Sigmoid colon (tissue), 7 donors: ENCODE results near the gene AFAP1. TPM values are rescaled to one million over a fixed set of nuclear protein-coding genes. Genes with fewer than 3 reads are reported as not detected.

Source experiments
- DNase-seq: peaks from one replicate; pipeline ENCODE4 v3.0.0-alpha.2; 2019
- H3K27ac ChIP-seq, 4 donors: fragments of 200-600 bp; sonication (generic); one replicate each; pipeline ENCODE4 v1.5.1; 2016 to 2019; ENCODE audit warnings: mild to moderate bottlenecking in 1 of 4
- H3K27me3 ChIP-seq, 3 donors: fragments of 200-600 bp; sonication (generic); one replicate each; pipeline ENCODE4 v1.5.1; 2019; ENCODE audit warnings: mild to moderate bottlenecking in 1 of 3
- H3K36me3 ChIP-seq, 4 donors: fragments of 200-600 bp; sonication (generic); one replicate each; pipeline ENCODE4 v1.5.1; 2016 to 2019
- H3K4me1 ChIP-seq, 4 donors: fragments of 200-600 bp; sonication (generic); one replicate each; pipeline ENCODE4 v1.5.1; 2017 to 2019
- H3K4me3 ChIP-seq, 4 donors: fragments of 200-600 bp; sonication (generic); one replicate each; pipeline ENCODE4 v1.5.1; 2017 to 2019; ENCODE audit warnings: mild to moderate bottlenecking in 2 of 4, moderate library complexity in 1 of 4
- H3K9me3 ChIP-seq, 4 donors: fragments of 200-600 bp in 3 of 4; sonication (generic) in 3 of 4; one replicate each; pipeline versions ENCODE4 v1.5.1 to v1.6.1; 2013 to 2019
- CTCF ChIP-seq, 4 experiments: fragments of 450-650 bp in 3 of 4; fragments of 200-600 bp in 1 of 4; IDR thresholded peaks; one replicate each; pipeline ENCODE4 v1.5.1; 2016 to 2019; ENCODE audit warnings: antibody characterized with exemption in 4 of 4, mild to moderate bottlenecking in 3 of 4, moderate library complexity in 2 of 4
- EP300 ChIP-seq, 4 donors: sonication (generic); formaldehyde crosslinking; IDR thresholded peaks; one replicate each; pipeline ENCODE4 v1.6.1; 2017; ENCODE audit warnings: antibody characterized with exemption in 4 of 4
- POLR2A ChIP-seq, 2 donors: fragments of 450-650 bp; IDR thresholded peaks; one replicate each; pipeline ENCODE4 v1.6.1; 2016; ENCODE audit warnings: antibody characterized with exemption in 2 of 2, mild to moderate bottlenecking in 2 of 2, moderate library complexity in 2 of 2
- POLR2AphosphoS5 ChIP-seq, 4 donors: sonication (generic); formaldehyde crosslinking; IDR thresholded peaks; one replicate each; pipeline ENCODE4 v1.6.1; 2017; ENCODE audit warnings: antibody characterized with exemption in 4 of 4
- WGBS, 2 donors: extraction: QIAGEN DNeasy Blood & Tissue Kit; methylation state at CpG; one replicate each; pipeline ENCODE4 v1.1.7; 2013; 5-methylcytosine and 5-hydroxymethylcytosine counted together
- intact Hi-C: fragments of 100-400 bp; cut with DNase I; formaldehyde crosslinking; loops from one replicate; pipeline ENCODE4 v1.15.1; 2023
- polyA plus RNA-seq, 3 donors: library from polyadenylated mRNA; stranded (reverse); fragments of 200-250 nt; gene quantifications; one replicate each; pipeline ENCODE4 v1.2.3, GENCODE V29; 2013
- total RNA-seq, 4 donors: library from RNA; depleted of rRNA; stranded (reverse); fragments of >200 nt; gene quantifications; one replicate each; pipeline ENCODE4 v1.1.0, GENCODE V29; 2016
- donor health status: healthy with polysubstance abuse.
- donor health status: Bipolar disorder and iron deficiency.
- donor health status: healthy.

Gene AFAP1
- total and polyA plus RNA-seq, 7 donors = 7.6 to 51.3 (median 24.0) TPM

DNA sequence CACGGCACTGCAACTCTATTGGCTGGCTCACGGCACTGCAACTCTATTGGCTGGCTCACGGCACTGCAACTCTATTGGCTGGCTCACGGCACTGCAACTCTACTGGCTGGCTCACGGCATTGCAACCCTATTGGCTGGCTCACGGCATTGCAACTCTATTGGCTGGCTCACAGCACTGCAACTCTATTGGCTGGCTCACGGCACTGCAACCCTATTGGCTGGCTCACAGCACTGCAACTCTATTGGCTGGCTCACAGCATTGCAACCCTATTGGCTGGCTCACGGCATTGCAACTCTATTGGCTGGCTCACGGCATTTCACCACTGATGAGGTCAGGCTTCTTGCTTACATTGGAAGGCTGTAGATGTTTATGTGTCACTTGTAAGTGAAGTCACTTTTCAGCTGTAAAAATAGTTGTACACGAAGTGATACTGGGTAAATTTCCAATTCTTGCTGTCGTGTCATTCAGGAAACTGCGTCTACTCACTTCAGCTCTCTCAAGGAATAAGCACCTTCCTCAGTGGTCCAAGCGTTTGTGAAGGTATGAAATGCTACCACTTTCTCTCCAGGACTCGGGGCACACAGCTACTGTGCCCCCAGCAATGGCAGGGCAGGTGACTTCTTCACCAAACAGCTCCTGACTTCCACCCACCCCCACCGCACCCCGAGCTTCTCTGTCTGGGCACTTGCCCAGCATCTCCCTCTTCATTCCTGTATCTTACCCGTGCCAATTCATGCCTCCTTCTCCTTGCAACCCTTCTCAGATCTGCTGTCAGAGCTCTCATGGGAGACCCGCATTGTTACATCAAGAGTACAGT, 141.3 kb downstream of the AFAP1 start:
- Histone ChIP-seq H3K27me3 (no peaks in the 10 kb centered on the region), H3K9me3 (no peaks in the 10 kb centered on the region), H3K4me3 (no peak overlapping the region), H3K36me3 (peaks cover 13 to 62% (median 25%) of the 10 kb centered on the region in 4 donors), H3K4me1 (peaks cover 0 to 12% (median 9%) of the 10 kb centered on the region in 4 donors), H3K27ac (peak overlapping the region in 3 of 4 donors; percentile 3 to 57 (median 41))
- TF ChIP-seq CTCF (IDR thresholded peaks at IDR 0.05) (no peak), POLR2A (IDR thresholded peaks at IDR 0.05) (no peak), POLR2AphosphoS5 (IDR thresholded peaks at IDR 0.05) (no peak), EP300 (IDR thresholded peaks at IDR 0.05) (no peak)
- intact Hi-C loops = no loop called here
- DNase-seq = no peak
- 81 to 90% methylated on average over 18 of the region's 18 CpGs for WGBS, 2 donors

DNA sequence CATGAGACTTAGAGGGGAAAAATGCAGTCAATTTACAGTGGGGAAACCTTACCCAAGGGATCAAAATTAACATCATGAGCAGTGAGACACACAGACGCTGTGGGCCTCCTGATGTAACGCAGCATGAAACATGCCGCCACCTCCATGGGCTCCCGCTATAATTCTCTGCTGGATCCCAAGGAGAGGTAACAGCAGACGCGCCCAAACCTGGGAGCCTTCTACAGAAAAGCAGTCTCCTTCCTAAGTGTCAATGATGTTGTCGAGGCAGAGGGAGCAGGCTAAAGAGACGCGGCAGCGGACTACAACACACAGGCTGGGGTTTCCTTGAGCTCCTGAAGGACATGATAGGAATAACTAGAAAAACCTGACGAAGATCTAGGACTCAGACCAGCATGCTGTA, 142.3 kb downstream of the AFAP1 start:
- Histone ChIP-seq H3K4me1 (peaks cover 0 to 12% (median 9%) of the 10 kb centered on the region in 4 donors), H3K27me3 (no peaks in the 10 kb centered on the region), H3K36me3 (peaks cover 15 to 73% (median 29%) of the 10 kb centered on the region in 4 donors), H3K4me3 (no peak overlapping the region), H3K27ac (no peak overlapping the region), H3K9me3 (no peaks in the 10 kb centered on the region)
- WGBS, 2 donors = 93% methylated on average over 11 of the region's 11 CpGs
- intact Hi-C loops = no loop called here
- no peak for TF ChIP-seq POLR2AphosphoS5 (IDR thresholded peaks at IDR 0.05)
- TF ChIP-seq CTCF (IDR thresholded peaks at IDR 0.05) = no peak
- TF ChIP-seq EP300 (IDR thresholded peaks at IDR 0.05) = no peak
- no peak for TF ChIP-seq POLR2A (IDR thresholded peaks at IDR 0.05)
- no peak for DNase-seq

DNA sequence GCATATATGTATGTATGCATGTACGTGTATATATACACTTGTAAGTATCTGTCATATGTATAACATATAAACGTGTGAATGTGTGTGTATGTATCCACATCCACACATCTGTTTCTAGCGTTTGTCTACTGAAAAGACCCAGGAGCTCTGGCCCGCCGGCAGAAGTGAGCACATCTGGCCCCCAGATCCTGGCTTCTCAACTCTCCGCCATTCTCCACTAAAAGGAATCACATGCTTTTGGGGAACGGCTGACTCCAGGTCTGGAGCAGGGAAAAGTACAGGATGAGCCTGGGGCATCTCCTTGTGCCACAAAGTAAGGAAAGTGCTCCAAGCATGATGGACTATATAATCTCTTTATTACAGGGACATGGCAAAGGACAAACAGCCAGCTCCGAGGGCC, 143.7 kb downstream of the AFAP1 start:
- no peaks in the 10 kb centered on the region for H3K9me3 ChIP-seq
- H3K36me3 ChIP-seq = peaks cover 15 to 78% (median 28%) of the 10 kb centered on the region in 4 donors
- TF ChIP-seq POLR2AphosphoS5 (IDR thresholded peaks at IDR 0.05) = no peak
- no peak for TF ChIP-seq EP300 (IDR thresholded peaks at IDR 0.05)
- no peak for TF ChIP-seq CTCF (IDR thresholded peaks at IDR 0.05)
- TF ChIP-seq POLR2A (IDR thresholded peaks at IDR 0.05) = no peak

DNA sequence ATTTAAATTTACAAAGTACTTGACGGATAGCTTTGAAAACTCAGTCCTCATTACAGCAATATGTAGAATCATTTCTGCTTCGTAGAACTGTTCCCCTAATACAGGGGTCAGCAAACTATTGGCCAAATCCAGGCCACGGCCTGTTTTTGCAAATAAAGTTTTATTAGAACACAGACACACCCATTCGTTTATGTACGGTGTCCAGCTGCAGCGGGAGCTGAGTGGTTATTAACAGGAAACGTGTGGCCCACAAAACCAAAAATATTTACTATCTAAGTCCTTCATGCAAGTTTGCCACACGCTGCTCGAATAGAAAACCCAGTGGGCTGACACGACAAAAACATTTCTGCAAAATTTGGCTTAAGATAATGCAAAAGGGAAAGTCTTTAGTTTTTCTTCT, 146.5 kb downstream of the AFAP1 start:
- 71 to 78% methylated on average over 10 of the region's 10 CpGs for WGBS, 2 donors
- TF ChIP-seq CTCF (IDR thresholded peaks at IDR 0.05) (no peak), POLR2AphosphoS5 (IDR thresholded peaks at IDR 0.05) (no peak), EP300 (IDR thresholded peaks at IDR 0.05) (no peak), POLR2A (IDR thresholded peaks at IDR 0.05) (no peak)
- Histone ChIP-seq H3K4me1 (peaks cover 0 to 31% (median 27%) of the 10 kb centered on the region in 4 donors), H3K36me3 (peaks cover 5 to 50% (median 9%) of the 10 kb centered on the region in 4 donors), H3K4me3 (no peak overlapping the region), H3K9me3 (no peaks in the 10 kb centered on the region), H3K27me3 (no peaks in the 10 kb centered on the region), H3K27ac (no peak overlapping the region)
- intact Hi-C loops = no loop called here
- DNase-seq = no peak

More for the DNA sequence above, 143.7 kb downstream of the AFAP1 start:
- Histone ChIP-seq H3K27me3 (no peaks in the 10 kb centered on the region), H3K4me3 (no peak overlapping the region), H3K4me1 (peaks cover 0 to 16% (median 14%) of the 10 kb centered on the region in 4 donors), H3K27ac (no peak overlapping the region)
- 89 to 90% methylated on average over 8 of the region's 8 CpGs for WGBS, 2 donors
- intact Hi-C loops = no loop called here
- no peak for DNase-seq
